ENCODE measurements around the gene BMP4.

DNA sequence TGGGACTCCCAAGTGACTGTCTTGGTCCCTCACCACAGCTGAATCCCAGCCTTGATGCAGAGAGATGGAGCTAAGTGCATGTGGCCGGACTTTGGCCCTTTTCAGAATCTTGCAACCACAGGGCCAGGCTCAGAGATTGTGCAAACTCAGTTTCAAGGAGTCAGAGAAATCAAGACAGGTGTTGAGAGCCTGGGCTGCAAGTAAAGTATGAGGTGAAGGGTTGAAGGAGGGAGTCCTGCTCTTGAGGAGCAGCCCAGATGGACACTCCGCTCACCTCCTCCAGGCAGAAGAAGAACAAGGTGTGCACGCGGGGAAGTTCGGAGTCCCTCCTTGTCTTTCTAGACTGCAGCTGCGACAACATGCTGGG, 6.3 kb upstream of the BMP4 start:
- TF ChIP-seq POLR2A (IDR thresholded peaks at IDR 0.05; ENCODE audit: low read length) (no peak), GATA1 (IDR thresholded peaks at IDR 0.05; ENCODE audit: low read depth, low read length) (no peak)

Data from erythroblast (primary cell).